ENCODE results near the gene KRTAP4-8.

The KRTAP4-8 gene

DNA sequence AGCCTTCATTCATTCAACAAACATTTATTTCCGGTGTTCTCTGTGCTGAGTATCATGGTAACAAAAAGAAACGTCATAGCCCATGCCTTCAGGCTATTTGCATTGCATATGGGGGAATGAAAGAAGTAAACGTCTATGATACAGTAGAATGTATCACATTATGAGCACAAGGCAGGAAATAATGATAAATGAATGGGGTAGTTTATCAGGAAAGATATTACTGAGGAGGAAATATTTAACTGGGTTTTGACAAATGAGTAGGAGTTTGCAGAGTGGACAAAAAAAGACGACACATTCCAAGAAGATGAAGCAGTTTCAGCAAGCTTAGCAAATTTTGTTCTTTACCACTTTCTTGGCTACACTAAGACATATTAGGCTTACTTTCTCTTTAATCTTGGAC lies 15.3 kb downstream of the KRTAP4-8 start:
- no peak for TF ChIP-seq CTCF (IDR thresholded peaks at IDR 0.05)
- no peak overlapping the region for H3K27ac ChIP-seq

DNA sequence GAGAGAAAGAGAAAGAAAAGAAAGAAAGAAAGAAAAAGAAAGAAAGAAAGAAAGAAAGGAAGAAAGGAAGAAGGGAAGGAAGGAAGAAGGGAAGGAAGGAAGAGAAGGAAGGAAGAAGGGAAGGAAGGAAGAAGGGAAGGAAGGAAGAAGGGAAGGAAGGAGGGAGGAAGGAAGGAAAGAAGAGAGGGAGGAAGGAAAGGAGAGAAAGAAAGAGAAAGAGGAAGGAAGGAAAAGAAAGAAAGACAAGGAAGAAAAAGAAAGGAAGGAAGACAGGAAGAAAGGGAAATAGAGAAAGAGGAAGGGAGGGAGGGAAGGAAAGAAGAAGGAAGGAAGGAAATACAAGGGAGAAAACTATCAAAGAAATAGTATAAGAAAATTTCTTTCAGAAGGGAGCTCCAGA lies 21.2 kb downstream of the KRTAP4-8 start:
- no peak for TF ChIP-seq CTCF (IDR thresholded peaks at IDR 0.05)
- no peak overlapping the region for H3K4me3 ChIP-seq
- no peak overlapping the region for H3K27ac ChIP-seq
- no peak for DNase-seq (ENCODE audit: low spot score)

More for the DNA sequence above, 15.3 kb downstream of the KRTAP4-8 start:
- DNase-seq (ENCODE audit: low spot score) = no peak
- no peak overlapping the region for H3K4me3 ChIP-seq

DNA sequence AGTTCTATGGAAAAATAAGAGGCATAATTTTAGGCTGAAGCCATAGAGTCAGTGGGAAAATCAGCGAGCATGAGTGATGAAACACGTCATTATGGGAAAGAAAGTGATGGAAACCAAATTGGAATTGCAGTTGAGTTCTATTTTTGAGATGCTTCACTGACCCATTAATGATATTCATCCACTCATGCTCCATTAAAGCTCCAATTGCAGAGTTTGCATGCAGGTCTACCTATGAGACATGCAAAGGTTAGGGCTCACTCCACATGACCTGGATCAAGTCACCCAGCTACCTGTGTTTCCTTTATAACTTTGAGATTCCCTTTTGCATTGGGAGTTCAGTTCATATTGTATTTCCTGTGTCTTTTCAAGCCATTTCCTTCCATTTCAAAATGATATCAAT lies 24.3 kb downstream of the KRTAP4-8 start:
- no peak overlapping the region for H3K27ac ChIP-seq
- no peak overlapping the region for H3K4me3 ChIP-seq
- TF ChIP-seq CTCF (IDR thresholded peaks at IDR 0.05) = no peak
- no peak for DNase-seq (ENCODE audit: low spot score)

GRCh38 chr17:41071606-41072360 lies 26.2 kb downstream of the KRTAP4-8 start:
- DNase-seq (ENCODE audit: low spot score) = no peak
- TF ChIP-seq CTCF (IDR thresholded peaks at IDR 0.05) = no peak

DNA sequence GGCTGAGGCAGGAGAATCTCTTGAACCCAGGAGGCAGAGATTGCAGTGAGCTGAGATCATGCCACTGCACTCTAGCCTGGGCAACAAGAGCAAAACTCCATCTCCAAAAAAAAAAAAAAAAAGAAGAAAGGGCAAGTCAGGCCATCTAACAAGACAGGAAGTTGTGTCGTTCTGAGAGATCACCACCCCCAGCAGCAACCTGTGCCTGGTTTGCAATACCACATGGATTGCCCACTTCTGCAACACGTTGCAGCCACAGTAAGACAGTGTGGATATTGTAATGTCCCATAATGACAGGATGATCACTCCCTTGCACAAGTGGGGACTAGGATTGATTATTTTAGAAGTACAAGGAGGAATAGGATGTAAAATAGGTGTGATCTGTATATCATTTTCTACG lies 28.9 kb downstream of the KRTAP4-8 start:
- no peak for DNase-seq (ENCODE audit: low spot score)
- Histone ChIP-seq H3K4me3 (no peak overlapping the region), H3K27ac (no peak overlapping the region)
- TF ChIP-seq CTCF (IDR thresholded peaks at IDR 0.05) = no peak

More at GRCh38 chr17:41071606-41072360, 26.2 kb downstream of the KRTAP4-8 start:
- Histone ChIP-seq H3K27ac (no peak overlapping the region), H3K4me3 (no peak overlapping the region)

GRCh38 chr17:41067281-41067680 lies 30.7 kb downstream of the KRTAP4-8 start:
- no peak for DNase-seq (ENCODE audit: low spot score)
- no peak for TF ChIP-seq CTCF (IDR thresholded peaks at IDR 0.05)
- Histone ChIP-seq H3K4me3 (no peak overlapping the region), H3K27ac (no peak overlapping the region)
